Measurements from ENCODE around the gene HLA-DRA. TPM values are rescaled to one million over a fixed set of nuclear protein-coding genes. Genes with fewer than 3 reads are reported as not detected.

The HLA-DRA gene
- total RNA-seq, 4 donors from 2014 or later = 93.9 to 223 (median 113) TPM

DNA sequence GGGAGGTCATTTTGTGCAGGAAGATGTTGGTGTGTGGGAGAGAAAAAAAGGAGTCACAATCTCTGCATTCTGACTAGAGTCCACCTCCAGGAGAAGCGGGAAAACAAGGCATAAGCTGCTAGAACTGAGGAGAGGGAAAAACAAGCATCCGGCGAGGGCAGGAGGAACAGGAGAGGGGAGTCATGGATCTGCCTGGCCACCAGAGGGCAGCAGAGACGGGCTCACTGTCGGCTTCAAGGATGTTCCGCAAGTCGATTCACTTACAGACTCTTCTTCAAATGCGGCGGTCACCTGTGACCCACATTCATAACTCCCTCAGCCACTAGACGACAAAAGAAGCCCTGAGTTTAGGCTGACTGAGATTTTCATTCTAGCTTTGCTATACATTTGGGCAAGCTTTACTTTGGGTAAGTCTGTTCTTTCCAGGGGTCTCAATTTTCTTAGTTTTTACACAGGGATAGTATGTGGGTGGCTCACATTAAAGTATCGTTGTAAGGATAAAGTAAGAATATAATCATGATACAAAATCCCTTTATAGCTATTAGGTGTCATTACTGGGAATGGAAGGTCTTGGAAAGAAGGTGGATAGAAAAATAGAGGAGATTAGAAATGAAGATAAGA, 26.1 kb upstream of the HLA-DRA start:
- DNase-seq (ENCODE audit: extremely low spot score) = peak; percentile 94
- 9% methylated on average over 11 of the region's 11 CpGs for WGBS
- no peak for TF ChIP-seq EP300 (IDR thresholded peaks at IDR 0.05)
- TF ChIP-seq, protein P1, sequence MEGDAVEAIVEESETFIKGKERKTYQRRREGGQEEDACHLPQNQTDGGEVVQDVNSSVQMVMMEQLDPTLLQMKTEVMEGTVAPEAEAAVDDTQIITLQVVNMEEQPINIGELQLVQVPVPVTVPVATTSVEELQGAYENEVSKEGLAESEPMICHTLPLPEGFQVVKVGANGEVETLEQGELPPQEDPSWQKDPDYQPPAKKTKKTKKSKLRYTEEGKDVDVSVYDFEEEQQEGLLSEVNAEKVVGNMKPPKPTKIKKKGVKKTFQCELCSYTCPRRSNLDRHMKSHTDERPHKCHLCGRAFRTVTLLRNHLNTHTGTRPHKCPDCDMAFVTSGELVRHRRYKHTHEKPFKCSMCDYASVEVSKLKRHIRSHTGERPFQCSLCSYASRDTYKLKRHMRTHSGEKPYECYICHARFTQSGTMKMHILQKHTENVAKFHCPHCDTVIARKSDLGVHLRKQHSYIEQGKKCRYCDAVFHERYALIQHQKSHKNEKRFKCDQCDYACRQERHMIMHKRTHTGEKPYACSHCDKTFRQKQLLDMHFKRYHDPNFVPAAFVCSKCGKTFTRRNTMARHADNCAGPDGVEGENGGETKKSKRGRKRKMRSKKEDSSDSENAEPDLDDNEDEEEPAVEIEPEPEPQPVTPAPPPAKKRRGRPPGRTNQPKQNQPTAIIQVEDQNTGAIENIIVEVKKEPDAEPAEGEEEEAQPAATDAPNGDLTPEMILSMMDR (IDR thresholded peaks at IDR 0.05) = peak; percentile 89 to 97 (median 92)
- peaks cover 0 to 65% (median 6%) of the 10 kb centered on the region in 4 donors for H3K27me3 ChIP-seq
- H3K4me3 ChIP-seq = no peak overlapping the region
- no peaks in the 10 kb centered on the region for H3K36me3 ChIP-seq
- H3K4me1 ChIP-seq = peaks cover 0 to 10% (median 7%) of the 10 kb centered on the region in 4 donors
- no peak overlapping the region for H3K27ac ChIP-seq (replicated peaks in 1 of 4)
- intact Hi-C loops (cut with DNase I) = loop anchor here (1.0 to 5.0 kb wide), 3 partner anchors 166 to 454 kb away; no protein-coding TSS in a partner anchor
- H3K9me3 ChIP-seq = no peaks in the 10 kb centered on the region

DNA sequence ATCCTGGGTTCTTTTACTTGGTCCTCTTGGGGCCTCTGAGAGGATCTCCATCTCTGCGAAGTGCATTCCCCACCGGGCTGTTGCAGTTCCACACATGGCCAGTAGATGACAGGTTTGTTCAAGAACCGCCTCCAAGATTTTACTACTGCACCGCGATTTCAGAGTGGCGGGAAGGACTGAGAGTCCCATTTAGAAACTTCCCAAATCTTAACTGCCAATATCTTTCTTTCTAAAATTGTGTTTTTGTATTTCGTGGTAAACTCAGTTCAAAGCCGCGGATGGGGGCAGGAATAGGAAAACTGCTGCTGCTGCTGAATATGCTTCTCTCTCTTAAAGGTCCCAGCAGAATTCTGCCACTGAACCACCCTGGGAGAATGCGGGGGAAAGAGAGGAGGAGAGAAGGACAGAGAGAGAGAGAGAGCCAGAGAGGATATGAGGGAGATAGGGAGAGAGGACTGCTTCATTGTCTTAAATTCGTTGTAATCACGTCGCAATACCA, 24.1 kb upstream of the HLA-DRA start:
- Histone ChIP-seq H3K36me3 (no peaks in the 10 kb centered on the region), H3K4me3 (peak overlapping the region in 2 of 4 donors; percentile 6 to 29), H3K4me1 (peaks cover 0 to 10% (median 7%) of the 10 kb centered on the region in 4 donors), H3K27ac (replicated peaks in 1 of 4) (no peak overlapping the region), H3K9me3 (no peaks in the 10 kb centered on the region), H3K27me3 (peaks cover 0 to 65% (median 6%) of the 10 kb centered on the region in 4 donors)
- WGBS = 7% methylated on average over 13 of the region's 13 CpGs
- intact Hi-C loops (cut with DNase I) = loop anchor here (2.0 kb wide), 1 partner anchor 381 kb away; no protein-coding TSS in a partner anchor
- no peak for TF ChIP-seq POLR2AphosphoS5 (IDR thresholded peaks at IDR 0.05)
- TF ChIP-seq EP300 (IDR thresholded peaks at IDR 0.05) = no peak
- TF ChIP-seq POLR2A (IDR thresholded peaks at IDR 0.05; ENCODE audit: low read depth) = no peak
- TF ChIP-seq, protein P1 (IDR thresholded peaks at IDR 0.05) = peak in 2 of 3 experiments; percentile 97 to 99
- no peak for DNase-seq (ENCODE audit: extremely low spot score)

DNA sequence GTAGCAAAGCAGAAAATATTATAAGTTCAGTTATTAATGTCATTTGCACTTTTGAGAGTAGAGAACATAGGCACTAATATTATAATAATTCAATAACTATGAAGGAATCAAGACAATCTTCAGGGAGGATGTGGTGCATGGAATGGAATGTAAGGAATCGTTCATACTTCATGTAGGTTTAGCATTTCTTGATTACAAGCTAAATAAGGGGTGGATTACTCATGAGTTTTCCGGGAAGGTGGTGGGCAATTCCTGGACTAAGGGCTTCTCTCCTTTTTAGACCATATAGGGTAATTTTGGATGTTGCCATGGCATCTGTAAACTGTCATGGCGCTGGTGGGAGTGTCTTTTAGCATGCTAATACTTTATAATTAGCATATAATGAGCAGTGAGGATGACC, 23.7 kb upstream of the HLA-DRA start:
- Histone ChIP-seq H3K36me3 (no peaks in the 10 kb centered on the region), H3K4me1 (peaks cover 0 to 10% (median 7%) of the 10 kb centered on the region in 4 donors), H3K27ac (replicated peaks in 1 of 4) (no peak overlapping the region), H3K27me3 (peaks cover 0 to 65% (median 6%) of the 10 kb centered on the region in 4 donors), H3K4me3 (peak overlapping the region in 1 of 4 donors; percentile 29), H3K9me3 (no peaks in the 10 kb centered on the region)
- no peak for DNase-seq (ENCODE audit: extremely low spot score)
- intact Hi-C loops (cut with DNase I) = loop anchor here (2.0 kb wide), 1 partner anchor 381 kb away; no protein-coding TSS in a partner anchor
- WGBS = 82% methylated on average over 3 of the region's 3 CpGs
- TF ChIP-seq POLR2A (IDR thresholded peaks at IDR 0.05; ENCODE audit: low read depth) (no peak), POLR2AphosphoS5 (IDR thresholded peaks at IDR 0.05) (no peak), EP300 (IDR thresholded peaks at IDR 0.05) (no peak)
- TF ChIP-seq, protein P1 (IDR thresholded peaks at IDR 0.05) = no peak

DNA sequence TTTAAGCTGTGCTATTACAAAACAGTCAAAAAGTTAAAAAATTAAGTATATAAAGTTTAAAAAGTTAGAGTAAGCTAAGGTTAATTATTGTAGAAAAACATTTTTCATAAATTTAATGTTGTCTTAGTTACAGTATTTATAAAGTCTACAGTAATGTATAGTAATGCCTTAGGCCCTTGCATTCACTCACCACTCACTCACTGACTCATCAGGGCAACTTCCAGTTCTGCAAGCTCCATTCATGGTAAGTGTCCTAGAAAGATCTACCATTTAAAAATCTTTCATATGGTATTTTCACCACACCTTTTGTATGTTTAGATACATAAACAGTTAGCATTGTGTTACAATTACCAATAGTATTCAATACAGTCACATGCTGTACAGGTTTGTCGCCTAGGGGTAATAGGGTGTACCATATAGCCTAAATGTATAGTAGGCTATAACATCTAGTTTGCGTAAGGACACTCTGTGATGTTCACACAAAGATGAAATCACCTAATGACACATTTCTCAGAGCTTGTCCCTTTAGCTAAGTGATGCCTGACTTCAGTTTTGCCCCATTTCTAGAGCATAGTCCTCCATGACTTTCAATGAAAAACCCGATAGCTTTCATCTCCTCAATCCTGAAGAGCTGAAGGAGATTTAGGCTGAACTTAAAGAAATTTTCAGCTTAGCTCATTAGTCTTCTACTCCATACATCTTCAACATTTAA, 14.9 kb upstream of the HLA-DRA start:
- Histone ChIP-seq H3K4me1 (no peaks in the 10 kb centered on the region), H3K4me3 (no peak overlapping the region), H3K27me3 (peaks cover 0 to 3% (median 0%) of the 10 kb centered on the region in 4 donors), H3K27ac (replicated peaks in 1 of 4) (no peak overlapping the region), H3K9me3 (no peaks in the 10 kb centered on the region), H3K36me3 (no peaks in the 10 kb centered on the region)
- WGBS = 82% methylated on average over 3 of the region's 3 CpGs
- TF ChIP-seq POLR2AphosphoS5 (IDR thresholded peaks at IDR 0.05) (no peak), EP300 (IDR thresholded peaks at IDR 0.05) (no peak), POLR2A (IDR thresholded peaks at IDR 0.05; ENCODE audit: low read depth) (no peak)
- TF ChIP-seq, protein P1 (IDR thresholded peaks at IDR 0.05) = no peak
- no peak for DNase-seq (ENCODE audit: extremely low spot score)
- intact Hi-C loops (cut with DNase I) = no loop called here

Data from esophagus muscularis mucosa (tissue), 4 donors.